Panc1 (cell line): ENCODE measurements around the gene TBCD. TPM values are rescaled to one million over a fixed set of nuclear protein-coding genes. Genes with fewer than 3 reads are reported as not detected.

Source experiments
- ATAC-seq: fragments of 200-7000 bp; cut with Tn5 transposase; 2 replicates; pipeline ENCODE4 v1.9.1; 2020; ENCODE audit warnings: mild to moderate bottlenecking, moderate library complexity
- BruUV-seq: library from RNA; stranded (reverse); fragments of 400-500 nt; replicated peaks from 2 replicates; lab custom pipeline; 2021; lab: Mats Ljungman, UMichigan
- CTCF ChIA-PET: fragments of 300-600 bp; sonication (Branson Sonifier 250); formaldehyde crosslinking; loops from one replicate; lab custom pipeline; 2022; ENCODE audit warnings: antibody characterized with exemption; lab: Charles Lee
- POLR2A ChIA-PET: fragments of 300-600 bp; sonication (Branson Sonifier 250); formaldehyde crosslinking; loops from one replicate; lab custom pipeline; 2022; ENCODE audit warnings: antibody characterized with exemption; lab: Charles Lee
- DNase-seq: peaks from one replicate; pipeline ENCODE4 v3.0.0-alpha.2; 2010; ENCODE audit warnings: low read depth, low spot score
- H3K27ac ChIP-seq: 2 replicates; pipeline ENCODE4 v1.5.1; 2011; ENCODE audit warnings: mild to moderate bottlenecking, low read length, inconsistent platforms
- H3K27me3 ChIP-seq: fragments of 200-500 bp; sonication (Bioruptor generic); 2 replicates; pipeline ENCODE4 v1.6.0; 2014; ENCODE audit warnings: low read length, inconsistent platforms; ENCODE audit not compliant: control insufficient read depth, insufficient read depth
- H3K36me3 ChIP-seq: fragments of 200-500 bp; sonication (Bioruptor generic); 2 replicates; pipeline ENCODE4 v1.5.1; 2014; ENCODE audit warnings: inconsistent platforms, mild to moderate bottlenecking, low read length, moderate library complexity; ENCODE audit not compliant: control insufficient read depth, insufficient read depth
- H3K4me1 ChIP-seq: 2 replicates; pipeline ENCODE4 v1.5.1; 2011; ENCODE audit warnings: inconsistent platforms, mild to moderate bottlenecking, low read length, moderate library complexity; ENCODE audit not compliant: control insufficient read depth, insufficient read depth
- H3K4me3 ChIP-seq, 2 experiments: 2 replicates each; pipeline ENCODE4 v1.5.1; 2011 to 2012; ENCODE audit warnings: low read depth in 2 of 2, low read length in 2 of 2, mild to moderate bottlenecking in 2 of 2, inconsistent platforms in 1 of 2, moderate library complexity in 1 of 2
- H3K9me3 ChIP-seq: fragments of 200-500 bp; sonication (Bioruptor generic); 2 replicates; pipeline ENCODE4 v1.5.1; 2014; ENCODE audit warnings: low read depth, mild to moderate bottlenecking, inconsistent platforms, low read length, moderate library complexity; ENCODE audit not compliant: control insufficient read depth, insufficient read depth
- POLR2AphosphoS5 ChIP-seq: IDR thresholded peaks from 2 replicates; pipeline ENCODE4 v1.6.1; 2012; ENCODE audit warnings: mild to moderate bottlenecking, low read depth, low read length, moderate library complexity
- SIN3A ChIP-seq: IDR thresholded peaks from 2 replicates; pipeline ENCODE4 v1.6.1; 2012; ENCODE audit warnings: low read depth, mild to moderate bottlenecking, low read length, moderate library complexity, borderline replicate concordance; ENCODE audit not compliant: insufficient read depth
- TCF7L2 ChIP-seq: IDR thresholded peaks from 2 replicates; pipeline ENCODE4 v1.6.1; 2011; ENCODE audit warnings: mild to moderate bottlenecking, low read depth, low read length, inconsistent platforms
- in situ Hi-C: cut with HindIII; loops from 2 replicates; pipeline ENCODE4 v1.10.0; 2016; ENCODE audit warnings: low sequenced_read_pairs, low pct_unique_long_range_greater_than_20kb
- intact Hi-C: fragments of 100-400 bp; cut with micrococcal nuclease; formaldehyde crosslinking; loops from one replicate; pipeline ENCODE4 v1.10.0; 2022; ENCODE audit not compliant: unreplicated experiment
- total RNA-seq: library from RNA; stranded (reverse); gene quantifications from one replicate; pipeline ENCODE4 v1.2.1, GENCODE V29; 2021; ENCODE audit not compliant: unreplicated experiment
- TF ChIP-seq, protein P1 (sequence below), 2 experiments: IDR thresholded peaks; 2 replicates each; pipeline ENCODE4 v1.6.1; 2011 to 2012; ENCODE audit warnings: low read depth in 2 of 2, control low read depth in 1 of 2, low read length in 1 of 2, mild to moderate bottlenecking in 1 of 2, moderate library complexity in 1 of 2; ENCODE audit not compliant: insufficient read depth in 1 of 2
- TF ChIP-seq, protein P2 (sequence below): fragments of 450-650 bp; IDR thresholded peaks from 2 replicates; pipeline ENCODE4 v1.5.1; 2017; ENCODE audit warnings: mild to moderate bottlenecking

TBCD gene
- total RNA-seq, 1 experiment from 2014 or later: 186 TPM

DNA sequence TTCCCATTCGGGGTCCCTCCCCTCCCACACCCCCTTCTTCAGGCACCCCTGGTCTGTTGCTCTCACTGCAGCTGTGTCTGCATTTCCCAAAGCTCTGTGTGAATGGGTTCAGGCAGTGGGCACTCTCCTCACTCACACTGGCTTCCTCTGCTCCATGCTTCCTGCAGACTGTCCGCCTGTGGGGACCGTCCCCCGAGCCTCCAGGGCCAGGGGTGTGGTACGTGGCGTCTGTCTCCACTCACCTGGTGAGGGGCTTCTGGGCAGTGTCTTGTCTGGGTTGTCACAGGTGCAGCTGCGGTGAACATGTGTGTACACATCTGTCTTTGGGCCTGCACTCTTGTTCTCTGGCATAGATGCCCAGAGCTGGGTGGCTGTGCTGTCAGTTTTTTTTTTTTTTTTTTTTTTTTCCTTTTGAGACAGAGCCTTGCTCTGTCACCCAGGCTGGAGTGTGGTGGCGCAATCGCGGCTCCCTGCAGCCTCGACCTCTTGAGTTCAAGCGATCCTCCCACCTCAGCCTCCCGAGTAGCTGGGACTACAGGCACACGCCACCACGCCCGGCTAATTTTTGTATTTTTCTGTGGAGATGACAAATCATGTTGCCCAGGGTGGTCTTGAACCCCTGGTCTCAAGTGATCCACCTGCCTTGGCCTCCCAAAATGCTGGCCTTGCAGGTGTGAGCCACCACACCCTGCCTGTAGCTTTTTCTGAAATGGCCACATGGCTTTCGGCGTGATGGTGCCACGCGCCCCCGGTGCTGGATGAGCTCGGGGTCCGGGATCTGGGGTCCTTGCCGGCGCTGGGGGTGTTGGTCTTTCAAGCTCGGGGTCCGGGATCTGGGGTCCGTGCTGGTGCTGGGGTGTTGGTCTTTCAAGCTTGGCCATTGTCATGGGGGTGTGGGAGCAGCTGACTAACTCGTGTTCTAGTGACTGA is 144.5 kb downstream of the TBCD start:
- intact Hi-C loops: no loop called here
- H3K27ac ChIP-seq: no peak overlapping the region
- TF ChIP-seq POLR2AphosphoS5 (no peak), SIN3A (no peak), TCF7L2 (no peak)
- TF ChIP-seq, protein P1, sequence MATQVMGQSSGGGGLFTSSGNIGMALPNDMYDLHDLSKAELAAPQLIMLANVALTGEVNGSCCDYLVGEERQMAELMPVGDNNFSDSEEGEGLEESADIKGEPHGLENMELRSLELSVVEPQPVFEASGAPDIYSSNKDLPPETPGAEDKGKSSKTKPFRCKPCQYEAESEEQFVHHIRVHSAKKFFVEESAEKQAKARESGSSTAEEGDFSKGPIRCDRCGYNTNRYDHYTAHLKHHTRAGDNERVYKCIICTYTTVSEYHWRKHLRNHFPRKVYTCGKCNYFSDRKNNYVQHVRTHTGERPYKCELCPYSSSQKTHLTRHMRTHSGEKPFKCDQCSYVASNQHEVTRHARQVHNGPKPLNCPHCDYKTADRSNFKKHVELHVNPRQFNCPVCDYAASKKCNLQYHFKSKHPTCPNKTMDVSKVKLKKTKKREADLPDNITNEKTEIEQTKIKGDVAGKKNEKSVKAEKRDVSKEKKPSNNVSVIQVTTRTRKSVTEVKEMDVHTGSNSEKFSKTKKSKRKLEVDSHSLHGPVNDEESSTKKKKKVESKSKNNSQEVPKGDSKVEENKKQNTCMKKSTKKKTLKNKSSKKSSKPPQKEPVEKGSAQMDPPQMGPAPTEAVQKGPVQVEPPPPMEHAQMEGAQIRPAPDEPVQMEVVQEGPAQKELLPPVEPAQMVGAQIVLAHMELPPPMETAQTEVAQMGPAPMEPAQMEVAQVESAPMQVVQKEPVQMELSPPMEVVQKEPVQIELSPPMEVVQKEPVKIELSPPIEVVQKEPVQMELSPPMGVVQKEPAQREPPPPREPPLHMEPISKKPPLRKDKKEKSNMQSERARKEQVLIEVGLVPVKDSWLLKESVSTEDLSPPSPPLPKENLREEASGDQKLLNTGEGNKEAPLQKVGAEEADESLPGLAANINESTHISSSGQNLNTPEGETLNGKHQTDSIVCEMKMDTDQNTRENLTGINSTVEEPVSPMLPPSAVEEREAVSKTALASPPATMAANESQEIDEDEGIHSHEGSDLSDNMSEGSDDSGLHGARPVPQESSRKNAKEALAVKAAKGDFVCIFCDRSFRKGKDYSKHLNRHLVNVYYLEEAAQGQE (IDR thresholded peaks at IDR 0.05; ENCODE audit: insufficient read depth in 1 of 2, low read depth in 2 of 2, low read length in 1 of 2): no peak
- TF ChIP-seq, protein P2, sequence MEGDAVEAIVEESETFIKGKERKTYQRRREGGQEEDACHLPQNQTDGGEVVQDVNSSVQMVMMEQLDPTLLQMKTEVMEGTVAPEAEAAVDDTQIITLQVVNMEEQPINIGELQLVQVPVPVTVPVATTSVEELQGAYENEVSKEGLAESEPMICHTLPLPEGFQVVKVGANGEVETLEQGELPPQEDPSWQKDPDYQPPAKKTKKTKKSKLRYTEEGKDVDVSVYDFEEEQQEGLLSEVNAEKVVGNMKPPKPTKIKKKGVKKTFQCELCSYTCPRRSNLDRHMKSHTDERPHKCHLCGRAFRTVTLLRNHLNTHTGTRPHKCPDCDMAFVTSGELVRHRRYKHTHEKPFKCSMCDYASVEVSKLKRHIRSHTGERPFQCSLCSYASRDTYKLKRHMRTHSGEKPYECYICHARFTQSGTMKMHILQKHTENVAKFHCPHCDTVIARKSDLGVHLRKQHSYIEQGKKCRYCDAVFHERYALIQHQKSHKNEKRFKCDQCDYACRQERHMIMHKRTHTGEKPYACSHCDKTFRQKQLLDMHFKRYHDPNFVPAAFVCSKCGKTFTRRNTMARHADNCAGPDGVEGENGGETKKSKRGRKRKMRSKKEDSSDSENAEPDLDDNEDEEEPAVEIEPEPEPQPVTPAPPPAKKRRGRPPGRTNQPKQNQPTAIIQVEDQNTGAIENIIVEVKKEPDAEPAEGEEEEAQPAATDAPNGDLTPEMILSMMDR: no peak
- ATAC-seq (no peak), DNase-seq (no peak)
- H3K36me3 ChIP-seq: no peaks in the 10 kb centered on the region
- no peaks in the 10 kb centered on the region for H3K4me1 ChIP-seq
- no peak overlapping the region for H3K4me3 ChIP-seq
- POLR2A ChIA-PET: no interaction called here
- CTCF ChIA-PET: no interaction called here
- in situ Hi-C loops: no loop called here
- no peaks in the 10 kb centered on the region for H3K9me3 ChIP-seq
- H3K27me3 ChIP-seq: no peaks in the 10 kb centered on the region
- no TSS peak for BruUV-seq

DNA sequence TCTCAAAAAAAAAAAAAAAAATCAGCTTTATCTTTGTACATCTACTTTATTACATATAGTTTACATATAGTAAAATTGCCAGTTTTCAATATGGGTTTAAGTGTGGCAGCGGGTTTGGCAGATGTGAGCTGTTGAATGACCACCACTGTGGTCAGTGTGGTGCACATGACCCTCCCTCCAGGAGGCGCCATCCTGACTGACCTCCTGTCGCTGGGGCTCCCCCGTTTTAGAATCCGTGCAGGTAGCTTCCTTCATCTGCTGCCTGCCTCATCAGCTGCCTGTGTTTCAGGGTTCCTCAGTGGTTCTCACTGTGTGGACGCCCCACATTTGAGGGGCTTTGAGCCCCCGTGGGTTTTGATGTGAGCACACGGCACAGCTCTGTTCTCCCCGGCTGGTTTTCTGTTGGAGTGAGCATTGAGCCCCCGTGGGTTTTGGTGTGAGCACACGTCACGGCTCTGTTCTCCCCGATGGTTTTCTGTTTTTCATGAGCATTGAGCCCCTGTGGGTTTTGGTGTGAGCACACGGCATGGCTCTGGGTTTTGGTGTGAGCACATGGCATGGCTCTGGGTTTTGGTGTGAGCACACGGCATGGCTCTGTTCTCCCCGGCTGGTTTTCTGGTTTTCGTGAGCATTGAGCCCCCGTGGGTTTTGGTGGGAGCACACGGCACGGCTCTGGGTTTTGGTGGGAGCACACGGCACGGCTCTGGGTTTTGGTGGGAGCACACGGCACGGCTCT is 145.8 kb downstream of the TBCD start:
- Histone ChIP-seq H3K27me3 (no peaks in the 10 kb centered on the region), H3K36me3 (no peaks in the 10 kb centered on the region), H3K4me3 (no peak overlapping the region), H3K4me1 (no peaks in the 10 kb centered on the region), H3K9me3 (no peaks in the 10 kb centered on the region), H3K27ac (no peak overlapping the region)
- no peak for ATAC-seq
- TF ChIP-seq POLR2AphosphoS5: no peak
- TF ChIP-seq, protein P2: no peak
- no peak for TF ChIP-seq SIN3A
- no peak for TF ChIP-seq TCF7L2
- TF ChIP-seq, protein P1 (IDR thresholded peaks at IDR 0.05; ENCODE audit: insufficient read depth in 1 of 2, low read depth in 2 of 2, low read length in 1 of 2): no peak
- ChIA-PET CTCF (no interaction called here), POLR2A (no interaction called here)
- BruUV-seq: no TSS peak
- DNase-seq: no peak
- in situ Hi-C loops: no loop called here
- intact Hi-C loops: no loop called here
